Neural cell (in vitro differentiated cells): ENCODE measurements around the gene WRAP73. TPM values are rescaled to one million over a fixed set of nuclear protein-coding genes. Genes with fewer than 3 reads are reported as not detected.

Source experiments
- H2AFZ ChIP-seq: fragments of 200-600, 300-800 bp; sonication (generic), shearing (Covaris generic); 2 replicates; pipeline ENCODE4 v1.6.0; 2014; ENCODE audit warnings: low read depth, mild to moderate bottlenecking, antibody characterized with exemption, low read length, moderate library complexity
- H3F3A ChIP-seq: fragments of 200-600 bp; shearing (Covaris generic); 2 replicates; pipeline ENCODE4 v1.6.1; 2016; ENCODE audit warnings: mild to moderate bottlenecking, moderate library complexity, mixed read lengths, antibody characterized with exemption, low read length; ENCODE audit not compliant: insufficient read depth, poor library complexity, severe bottlenecking
- H3K27ac ChIP-seq: fragments of 200-600, 300-800 bp; sonication (generic), shearing (Covaris generic); 2 replicates; pipeline ENCODE4 v1.5.1; 2014; ENCODE audit warnings: mild to moderate bottlenecking, low read length, moderate library complexity
- H3K27me3 ChIP-seq: fragments of 300-800, 200-600 bp; sonication (generic), shearing (Covaris generic); 2 replicates; pipeline ENCODE4 v1.6.0; 2014; ENCODE audit warnings: mild to moderate bottlenecking, low read depth, low read length, moderate library complexity; ENCODE audit not compliant: insufficient read depth
- H3K36me3 ChIP-seq: fragments of 300-800, 200-600 bp; sonication (generic), shearing (Covaris generic); 2 replicates; pipeline ENCODE4 v1.5.1; 2014; ENCODE audit warnings: mild to moderate bottlenecking, antibody characterized with exemption, low read length, moderate library complexity; ENCODE audit not compliant: insufficient read depth
- H3K4me2 ChIP-seq: fragments of 300-800, 200-600 bp; sonication (generic), shearing (Covaris generic); 2 replicates; pipeline ENCODE4 v1.6.0; 2014; ENCODE audit warnings: mild to moderate bottlenecking, low read length
- H3K4me3 ChIP-seq: fragments of 300-800, 200-600 bp; sonication (generic), shearing (Covaris generic); 2 replicates; pipeline ENCODE4 v1.5.1; 2014; ENCODE audit warnings: mild to moderate bottlenecking, low read length, moderate library complexity
- H3K79me2 ChIP-seq: fragments of 200-600 bp; shearing (Covaris generic); replicated peaks from 2 replicates; pipeline ENCODE4 v1.6.0; 2014; ENCODE audit warnings: mild to moderate bottlenecking, low read length, moderate library complexity; ENCODE audit not compliant: insufficient read depth
- H3K9ac ChIP-seq: fragments of 300-800, 200-600 bp; sonication (generic), shearing (Covaris generic); 2 replicates; pipeline ENCODE4 v1.6.1; 2016; ENCODE audit warnings: mild to moderate bottlenecking, low read length, mixed read lengths
- H3K9me2 ChIP-seq: fragments of 200-600 bp; shearing (Covaris generic); 2 replicates; pipeline ENCODE4 v1.6.1; 2016; ENCODE audit warnings: mild to moderate bottlenecking, low read length, mixed read lengths; ENCODE audit not compliant: insufficient read depth
- H3K9me3 ChIP-seq: fragments of 200-600, 300-800 bp; sonication (generic), shearing (Covaris generic); 2 replicates; pipeline ENCODE4 v1.6.1; 2016; ENCODE audit warnings: mild to moderate bottlenecking, mixed run types, low read length, moderate library complexity, mixed read lengths
- H4K20me1 ChIP-seq: fragments of 200-600 bp; shearing (Covaris generic); 2 replicates; pipeline ENCODE4 v1.6.1; 2016; ENCODE audit warnings: mild to moderate bottlenecking, mixed run types; ENCODE audit not compliant: insufficient read depth
- EP300 ChIP-seq: fragments of 450-650 bp; conservative IDR thresholded peaks from 2 replicates; pipeline ENCODE4 v1.6.1; 2014; ENCODE audit warnings: antibody characterized with exemption, mild to moderate bottlenecking, moderate library complexity; ENCODE audit not compliant: poor library complexity, severe bottlenecking
- EZH2 ChIP-seq: fragments of 200-600, 300-800 bp; shearing (Covaris generic), sonication (generic); IDR thresholded peaks from 2 replicates; pipeline ENCODE4 v1.6.1; 2014; ENCODE audit warnings: antibody characterized with exemption, low read length, borderline replicate concordance, mild to moderate bottlenecking; ENCODE audit not compliant: insufficient read depth, poor library complexity, severe bottlenecking
- MXI1 ChIP-seq: fragments of 450-650 bp; conservative IDR thresholded peaks from 2 replicates; pipeline ENCODE4 v1.6.1; 2014; ENCODE audit warnings: antibody characterized with exemption, mild to moderate bottlenecking; ENCODE audit not compliant: poor library complexity, severe bottlenecking
- POLR2AphosphoS5 ChIP-seq: IDR thresholded peaks from 2 replicates; pipeline ENCODE4 v1.6.1; 2012
- RAD21 ChIP-seq: fragments of 450-650 bp; conservative IDR thresholded peaks from 2 replicates; pipeline ENCODE4 v1.6.1; 2014; ENCODE audit warnings: antibody characterized with exemption, mild to moderate bottlenecking, moderate library complexity
- SMC3 ChIP-seq: fragments of 450-650 bp; conservative IDR thresholded peaks from 2 replicates; pipeline ENCODE4 v1.6.1; 2014; ENCODE audit warnings: antibody characterized with exemption, mild to moderate bottlenecking, moderate library complexity; ENCODE audit not compliant: poor library complexity
- TAF1 ChIP-seq: IDR thresholded peaks from 2 replicates; pipeline ENCODE4 v1.6.1; 2012; ENCODE audit warnings: low read depth
- polyA plus RNA-seq: library from polyadenylated mRNA; depleted of rRNA; stranded (reverse); fragments of >200 nt; gene quantifications from 2 replicates; pipeline ENCODE4 v1.2.3, GENCODE V29; 2014
- TF ChIP-seq, protein P1 (sequence below): IDR thresholded peaks from 2 replicates; pipeline ENCODE4 v1.6.1; 2012; ENCODE audit warnings: borderline replicate concordance
- TF ChIP-seq, protein P2 (sequence below): fragments of 450-650 bp; IDR thresholded peaks from 2 replicates; pipeline ENCODE4 v1.5.1; 2014; ENCODE audit warnings: antibody characterized with exemption, mild to moderate bottlenecking, moderate library complexity; ENCODE audit not compliant: poor library complexity, severe bottlenecking

Gene WRAP73
- polyA plus RNA-seq, 1 donor from 2014 or later, result 32.9 TPM

DNA sequence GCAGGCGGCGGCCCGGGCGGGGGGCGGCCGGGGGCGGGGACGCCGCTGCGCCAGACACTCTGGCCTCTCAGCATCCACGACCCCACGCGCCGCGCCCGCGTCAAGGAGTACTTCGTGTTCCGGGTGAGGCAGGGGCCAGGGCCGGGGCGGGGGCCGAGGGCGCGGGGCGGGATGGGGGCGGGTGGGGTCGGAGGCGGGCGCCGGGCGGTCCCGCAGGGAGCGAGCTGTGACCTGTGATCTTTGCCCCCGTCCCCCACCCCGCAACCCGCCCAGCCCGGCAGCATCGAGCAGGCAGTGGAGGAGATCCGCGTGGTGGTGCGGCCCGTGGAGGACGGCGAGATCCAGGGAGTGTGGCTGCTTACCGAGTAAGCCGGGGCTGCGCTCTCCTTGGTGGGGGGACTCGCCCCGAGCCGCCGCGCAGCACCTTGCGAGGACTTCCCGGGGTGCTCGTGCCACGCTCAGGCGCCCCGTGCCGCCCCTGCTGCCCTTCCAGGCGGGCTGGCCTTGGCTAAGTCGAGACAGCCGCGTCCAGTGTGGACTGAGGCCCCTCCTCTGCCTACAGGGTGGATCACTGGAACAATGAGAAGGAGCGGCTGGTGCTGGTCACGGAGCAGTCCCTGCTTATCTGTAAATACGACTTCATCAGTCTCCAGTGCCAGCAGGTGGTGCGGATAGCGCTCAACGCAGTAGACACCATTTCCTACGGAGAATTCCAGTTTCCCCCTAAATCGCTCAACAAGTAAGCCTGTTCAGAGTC, 24.6 kb downstream of the WRAP73 start:
- H3K9ac ChIP-seq, result peak overlapping the region; percentile 65
- H3K9me3 ChIP-seq, result no peaks in the 10 kb centered on the region
- no peak overlapping the region for H2AFZ ChIP-seq
- peak overlapping the region; percentile 73 for H3K4me2 ChIP-seq
- H3K9me2 ChIP-seq, result no peaks in the 10 kb centered on the region
- H3K27ac ChIP-seq, result peak overlapping the region; percentile 20
- H3K27me3 ChIP-seq, result no peaks in the 10 kb centered on the region
- H3K36me3 ChIP-seq, result no peaks in the 10 kb centered on the region
- H3K79me2 ChIP-seq, result peaks cover 10% of the 10 kb centered on the region
- peaks cover 5% of the 10 kb centered on the region for H4K20me1 ChIP-seq
- TF ChIP-seq RAD21, result no peak
- TF ChIP-seq POLR2AphosphoS5, result no peak
- peak; percentile 33 for TF ChIP-seq MXI1
- TF ChIP-seq EZH2, result no peak
- peak overlapping the region; percentile 100 for H3K4me3 ChIP-seq
- H3F3A ChIP-seq, result no peaks in the 10 kb centered on the region

DNA sequence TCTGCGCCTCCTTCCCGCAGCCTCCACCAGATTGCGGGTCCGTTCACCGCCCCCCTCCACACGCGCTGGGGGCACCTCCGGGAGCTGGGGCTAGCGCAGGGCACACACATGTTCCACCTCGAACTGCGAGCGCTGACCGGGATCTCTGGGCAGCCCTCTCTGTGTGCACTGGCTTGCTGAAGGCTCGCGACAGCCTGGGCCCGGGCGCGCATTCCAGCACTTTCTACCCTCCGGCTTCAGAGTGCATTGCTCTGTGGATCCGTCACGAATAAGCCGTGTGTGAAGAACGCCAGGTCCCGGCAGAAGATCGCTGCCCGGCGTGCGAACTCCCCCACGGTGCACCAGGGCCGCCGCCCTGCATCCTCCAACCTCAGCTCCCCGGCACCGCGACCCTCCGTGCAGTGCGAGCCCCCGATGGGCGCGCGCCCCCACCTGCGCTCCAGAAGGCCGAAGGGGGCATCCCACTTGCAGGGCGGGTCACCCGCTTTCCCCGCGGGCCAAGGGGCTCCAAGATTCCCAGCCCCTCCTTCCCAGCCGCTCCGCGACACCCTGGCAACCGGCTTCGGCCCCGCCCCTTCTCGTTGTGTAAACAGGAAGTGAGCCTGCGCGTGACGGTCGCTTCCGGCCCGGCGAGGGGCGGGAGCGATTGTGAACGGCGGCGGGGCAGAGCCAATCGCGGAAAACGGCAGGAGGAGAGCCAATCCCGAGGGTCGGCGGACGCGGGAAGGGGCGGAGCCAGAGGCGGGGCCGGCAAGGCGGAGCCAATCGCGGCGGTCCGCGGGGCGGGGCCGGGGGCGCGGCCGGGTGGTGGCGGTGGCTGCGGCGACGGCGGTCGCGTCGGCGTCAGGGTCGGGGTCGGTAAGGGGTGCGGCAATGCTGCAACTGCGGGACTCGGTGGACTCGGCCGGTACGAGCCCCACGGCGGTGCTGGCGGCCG, 25.4 kb downstream of the WRAP73 start, which contains the start of gene TPRG1L:
Gene TPRG1L, plus strand, starts transcription at position 816 of the 937 bp plus-strand sequence. Its CDS starts 58 bp downstream, at position 874.
- Histone ChIP-seq H3K27ac (peak within 1 kb of the TSS; percentile 42), H3K9me2 (no peaks in the 10 kb centered on the region), H3K4me2 (peak within 1 kb of the TSS; percentile 73), H3K9ac (peak within 1 kb of the TSS; percentile 71), H3K9me3 (no peaks in the 10 kb centered on the region), H4K20me1 (peaks cover 5% of the 10 kb centered on the region), H3K27me3 (no peaks in the 10 kb centered on the region), H3K4me3 (peak within 1 kb of the TSS; percentile 100), H3K36me3 (no peaks in the 10 kb centered on the region), H3F3A (no peaks in the 10 kb centered on the region), H2AFZ (peak within 1 kb of the TSS; percentile 80), H3K79me2 (peaks cover 10% of the 10 kb centered on the region)
- peak; percentile 72 for TF ChIP-seq POLR2AphosphoS5
- TF ChIP-seq, protein P1, sequence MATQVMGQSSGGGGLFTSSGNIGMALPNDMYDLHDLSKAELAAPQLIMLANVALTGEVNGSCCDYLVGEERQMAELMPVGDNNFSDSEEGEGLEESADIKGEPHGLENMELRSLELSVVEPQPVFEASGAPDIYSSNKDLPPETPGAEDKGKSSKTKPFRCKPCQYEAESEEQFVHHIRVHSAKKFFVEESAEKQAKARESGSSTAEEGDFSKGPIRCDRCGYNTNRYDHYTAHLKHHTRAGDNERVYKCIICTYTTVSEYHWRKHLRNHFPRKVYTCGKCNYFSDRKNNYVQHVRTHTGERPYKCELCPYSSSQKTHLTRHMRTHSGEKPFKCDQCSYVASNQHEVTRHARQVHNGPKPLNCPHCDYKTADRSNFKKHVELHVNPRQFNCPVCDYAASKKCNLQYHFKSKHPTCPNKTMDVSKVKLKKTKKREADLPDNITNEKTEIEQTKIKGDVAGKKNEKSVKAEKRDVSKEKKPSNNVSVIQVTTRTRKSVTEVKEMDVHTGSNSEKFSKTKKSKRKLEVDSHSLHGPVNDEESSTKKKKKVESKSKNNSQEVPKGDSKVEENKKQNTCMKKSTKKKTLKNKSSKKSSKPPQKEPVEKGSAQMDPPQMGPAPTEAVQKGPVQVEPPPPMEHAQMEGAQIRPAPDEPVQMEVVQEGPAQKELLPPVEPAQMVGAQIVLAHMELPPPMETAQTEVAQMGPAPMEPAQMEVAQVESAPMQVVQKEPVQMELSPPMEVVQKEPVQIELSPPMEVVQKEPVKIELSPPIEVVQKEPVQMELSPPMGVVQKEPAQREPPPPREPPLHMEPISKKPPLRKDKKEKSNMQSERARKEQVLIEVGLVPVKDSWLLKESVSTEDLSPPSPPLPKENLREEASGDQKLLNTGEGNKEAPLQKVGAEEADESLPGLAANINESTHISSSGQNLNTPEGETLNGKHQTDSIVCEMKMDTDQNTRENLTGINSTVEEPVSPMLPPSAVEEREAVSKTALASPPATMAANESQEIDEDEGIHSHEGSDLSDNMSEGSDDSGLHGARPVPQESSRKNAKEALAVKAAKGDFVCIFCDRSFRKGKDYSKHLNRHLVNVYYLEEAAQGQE, result peak; percentile 23
- no peak for TF ChIP-seq TAF1
- no peak for TF ChIP-seq EP300
- no peak for TF ChIP-seq EZH2
- TF ChIP-seq RAD21, result peak; percentile 12
- TF ChIP-seq, protein P2, sequence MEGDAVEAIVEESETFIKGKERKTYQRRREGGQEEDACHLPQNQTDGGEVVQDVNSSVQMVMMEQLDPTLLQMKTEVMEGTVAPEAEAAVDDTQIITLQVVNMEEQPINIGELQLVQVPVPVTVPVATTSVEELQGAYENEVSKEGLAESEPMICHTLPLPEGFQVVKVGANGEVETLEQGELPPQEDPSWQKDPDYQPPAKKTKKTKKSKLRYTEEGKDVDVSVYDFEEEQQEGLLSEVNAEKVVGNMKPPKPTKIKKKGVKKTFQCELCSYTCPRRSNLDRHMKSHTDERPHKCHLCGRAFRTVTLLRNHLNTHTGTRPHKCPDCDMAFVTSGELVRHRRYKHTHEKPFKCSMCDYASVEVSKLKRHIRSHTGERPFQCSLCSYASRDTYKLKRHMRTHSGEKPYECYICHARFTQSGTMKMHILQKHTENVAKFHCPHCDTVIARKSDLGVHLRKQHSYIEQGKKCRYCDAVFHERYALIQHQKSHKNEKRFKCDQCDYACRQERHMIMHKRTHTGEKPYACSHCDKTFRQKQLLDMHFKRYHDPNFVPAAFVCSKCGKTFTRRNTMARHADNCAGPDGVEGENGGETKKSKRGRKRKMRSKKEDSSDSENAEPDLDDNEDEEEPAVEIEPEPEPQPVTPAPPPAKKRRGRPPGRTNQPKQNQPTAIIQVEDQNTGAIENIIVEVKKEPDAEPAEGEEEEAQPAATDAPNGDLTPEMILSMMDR, result peak; percentile 12
- TF ChIP-seq SMC3, result peak; percentile 42
- TF ChIP-seq MXI1, result peak; percentile 93
